Renal pelvis (tissue), 12 donors: Measurements from ENCODE around the gene OR12D3. TPM values are rescaled to one million over a fixed set of nuclear protein-coding genes. Genes with fewer than 3 reads are reported as not detected.
"Not testable (repeated sequence)": the region's sequence is repeated elsewhere in the genome, so short reads cannot be mapped to it uniquely, and the experiment has no call there.

Experiments
- DNase-seq: peaks from one replicate; pipeline ENCODE4 v3.0.0-alpha.2; 2013
- long read RNA-seq, 16 experiments: transcript quantifications; one replicate each; lab custom pipeline, GENCODE V29; 2026
- polyA plus RNA-seq, 3 donors: library from polyadenylated mRNA; unstranded; fragments of 120-200 nt; gene quantifications; one replicate each; pipeline ENCODE4 v1.2.1, GENCODE V29; 2013; ENCODE audit not compliant: insufficient read length in 3 of 3

Gene OR12D3, protein sequence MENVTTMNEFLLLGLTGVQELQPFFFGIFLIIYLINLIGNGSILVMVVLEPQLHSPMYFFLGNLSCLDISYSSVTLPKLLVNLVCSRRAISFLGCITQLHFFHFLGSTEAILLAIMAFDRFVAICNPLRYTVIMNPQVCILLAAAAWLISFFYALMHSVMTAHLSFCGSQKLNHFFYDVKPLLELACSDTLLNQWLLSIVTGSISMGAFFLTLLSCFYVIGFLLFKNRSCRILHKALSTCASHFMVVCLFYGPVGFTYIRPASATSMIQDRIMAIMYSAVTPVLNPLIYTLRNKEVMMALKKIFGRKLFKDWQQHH
- not detected for polyA plus RNA-seq
- long read RNA-seq, donor 1, result 0 reads
- long read RNA-seq, donor 2, result 0 reads
- long read RNA-seq, donor 3, result 0 reads
- long read RNA-seq, donor 4, result 0 reads
- long read RNA-seq, donor 5, result 0 reads
- long read RNA-seq, donor 6, result 0 reads
- long read RNA-seq, donor 7, result 0 reads
- long read RNA-seq, donor 8, result 0 reads
- long read RNA-seq, donor 9, result 0 reads
- long read RNA-seq, donor 10, result 0 reads
- long read RNA-seq, donor 11, partial matches to known transcripts, result 0 of 1 reads
- long read RNA-seq, donor 11, other reads (novel, unspliced or antisense), result 0 of 1 reads
- long read RNA-seq, donor 12, result 0 reads
- long read RNA-seq, donor 13, result 0 reads
- long read RNA-seq, donor 14, result 0 reads
- long read RNA-seq, donor 15, result 0 reads
- long read RNA-seq, donor 16, result 0 reads

DNA sequence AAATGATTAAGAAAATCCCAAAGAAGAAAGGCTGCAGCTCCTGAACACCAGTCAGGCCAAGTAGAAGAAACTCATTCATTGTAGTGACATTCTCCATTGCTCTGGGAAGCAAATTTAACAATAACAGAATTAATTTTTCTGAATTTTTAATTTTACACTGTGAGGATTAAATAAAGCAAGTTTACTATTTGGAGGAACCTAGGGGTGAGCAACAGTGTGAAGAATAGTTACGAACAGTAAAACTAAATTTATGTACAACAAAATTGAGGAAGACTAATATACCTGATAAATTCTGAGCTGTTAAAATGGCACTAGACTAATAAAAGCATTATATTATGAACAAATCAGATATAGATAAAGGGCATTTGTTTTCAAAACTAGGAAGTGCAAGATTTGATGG is at the start of gene OR12D3:
Gene OR12D3, minus strand, starts transcription at position 101 of the 400 bp plus-strand sequence. Its CDS starts 4 bp downstream, at position 97.
- no peak for DNase-seq

DNA sequence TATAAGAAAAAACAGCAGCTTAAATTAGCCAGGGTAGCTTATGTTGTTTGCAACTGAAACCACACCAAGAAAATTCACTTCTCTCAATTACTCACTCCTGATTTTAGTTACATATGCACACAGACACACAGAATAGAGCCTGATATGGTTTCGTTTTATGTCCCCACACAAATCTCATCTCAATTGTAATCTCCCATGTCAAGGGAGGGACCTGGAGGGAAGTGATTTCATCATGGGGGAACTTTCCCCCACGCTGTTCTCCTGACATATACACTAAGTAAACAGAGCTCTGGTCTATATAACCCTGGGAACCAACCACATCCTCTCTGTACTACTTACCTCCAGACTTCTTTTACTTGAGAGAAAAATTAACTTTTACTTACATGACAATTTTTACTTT is 49.5 kb upstream of the OR12D3 start:
- no peak for DNase-seq

DNA sequence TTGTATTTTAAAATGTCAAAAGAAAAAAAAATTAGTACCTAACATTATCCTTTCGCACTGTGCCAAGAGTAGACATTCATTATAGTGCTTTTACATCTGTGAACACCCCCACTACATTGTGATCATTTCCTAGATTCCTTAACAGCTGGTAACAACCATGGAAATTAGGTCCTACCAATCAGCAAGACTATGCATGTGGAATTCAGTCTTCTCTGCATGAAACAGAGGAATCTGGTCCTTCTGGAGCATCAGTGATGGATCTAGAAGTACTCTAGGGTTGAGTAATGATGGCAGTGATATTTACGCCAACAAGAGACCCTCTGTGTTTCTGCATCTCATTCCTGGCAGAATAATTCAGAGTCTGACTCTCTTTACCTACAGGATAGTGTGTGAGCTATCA is 49.1 kb upstream of the OR12D3 start:
- no peak for DNase-seq

DNA sequence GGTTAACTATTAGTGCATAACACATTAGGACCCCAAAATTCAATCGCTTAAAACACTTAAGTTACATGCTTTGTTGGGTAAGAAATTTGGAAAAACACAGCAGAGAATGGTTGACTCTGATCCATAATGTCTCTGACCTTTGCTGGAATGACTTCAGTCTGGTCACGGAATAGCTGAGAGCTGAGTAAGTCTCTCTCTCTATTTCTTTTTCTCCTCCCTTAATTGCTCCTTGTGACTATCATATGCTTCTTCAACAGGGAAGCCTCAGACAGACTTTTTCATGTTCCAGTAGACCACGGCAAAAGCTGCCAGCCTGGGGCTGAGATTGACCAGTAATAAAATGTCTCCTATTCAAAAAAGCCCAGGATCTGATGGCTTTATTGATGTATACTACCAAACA is 44.4 kb upstream of the OR12D3 start:
- no peak for DNase-seq

DNA sequence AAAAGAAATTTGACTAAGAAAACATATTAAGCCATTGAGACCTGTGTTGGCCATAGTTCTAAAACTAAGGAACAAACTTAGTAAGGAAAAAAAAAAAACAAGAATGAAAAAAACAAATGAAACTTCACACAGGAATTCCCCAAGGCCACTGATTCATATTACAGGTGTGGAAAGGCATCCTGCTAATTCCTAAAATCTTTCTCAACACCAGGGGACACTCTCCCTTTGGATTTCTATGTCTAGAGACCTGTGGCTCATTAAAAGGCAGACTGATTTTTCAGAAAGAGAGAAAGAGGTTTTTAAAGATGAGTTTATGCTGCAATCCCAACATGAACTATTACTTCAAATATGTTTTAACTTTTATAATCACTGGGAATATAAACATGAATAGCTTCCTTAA is 39.5 kb upstream of the OR12D3 start, which contains the start of gene OR12D1:
Gene OR12D1, plus strand, starts transcription at position 341 of the 400 bp plus-strand sequence.
- no peak for DNase-seq

DNA sequence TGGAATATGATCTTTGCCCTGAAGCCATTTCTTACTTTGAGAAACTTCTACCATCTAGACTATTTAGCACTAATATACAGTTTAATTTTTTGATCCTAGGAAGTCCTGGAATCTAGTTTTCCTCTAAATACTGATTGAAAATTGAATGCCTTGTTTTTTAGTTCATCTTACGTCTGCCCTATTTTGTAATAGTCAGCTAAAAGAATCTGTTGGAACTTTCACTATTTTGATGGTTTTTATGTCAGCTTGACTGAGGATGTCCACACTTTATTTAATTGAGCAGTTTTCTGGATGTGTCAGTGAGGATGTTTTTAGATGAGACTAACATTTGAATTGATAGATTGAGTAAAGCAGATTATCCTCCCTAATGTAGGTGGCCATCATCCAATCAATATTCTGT is 28.7 kb upstream of the OR12D3 start:
- DNase-seq, result no peak

DNA sequence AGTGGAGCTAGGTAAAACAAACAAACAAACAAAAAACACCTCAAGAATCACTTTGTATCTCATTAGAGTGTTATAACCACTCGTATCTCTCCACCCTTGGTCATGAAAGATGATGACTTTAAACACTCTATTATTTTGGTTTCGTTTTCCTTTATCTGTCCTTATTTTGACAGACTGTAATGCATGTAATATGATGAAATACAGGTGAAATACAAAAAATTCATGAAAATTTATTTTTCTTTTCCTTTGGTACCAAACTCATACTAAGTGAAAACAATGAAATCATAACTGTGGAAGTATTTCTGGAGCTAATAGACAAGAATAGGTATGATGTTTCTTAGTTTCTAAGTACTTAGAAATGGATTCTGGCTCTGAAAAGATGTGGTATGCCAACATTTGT is 24.4 kb upstream of the OR12D3 start:
- DNase-seq, result no peak

DNA sequence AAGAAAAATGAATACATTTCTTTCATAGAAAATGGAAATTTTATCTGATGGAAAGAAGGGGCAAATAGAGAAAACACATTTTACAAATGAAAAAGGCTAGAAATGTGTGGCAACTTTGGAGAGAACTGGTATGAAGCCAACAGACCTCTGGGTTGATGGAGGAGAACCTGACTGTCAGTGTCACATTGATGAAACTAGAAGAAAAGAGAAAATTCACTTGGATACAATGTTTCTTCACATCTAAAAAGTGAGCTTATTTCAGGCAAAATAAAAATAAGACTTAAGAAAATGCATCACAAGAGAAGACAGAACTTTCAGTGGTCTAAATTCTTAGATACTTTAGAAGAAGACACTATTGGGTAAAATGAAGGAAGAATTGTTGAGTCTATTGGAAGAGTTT is 20.2 kb upstream of the OR12D3 start, which contains the start of gene OR12D2:
Gene OR12D2, plus strand, starts transcription at position 301 of the 400 bp plus-strand sequence. CDS start 1,069 bp downstream, outside the sequence.
- no peak for DNase-seq

DNA sequence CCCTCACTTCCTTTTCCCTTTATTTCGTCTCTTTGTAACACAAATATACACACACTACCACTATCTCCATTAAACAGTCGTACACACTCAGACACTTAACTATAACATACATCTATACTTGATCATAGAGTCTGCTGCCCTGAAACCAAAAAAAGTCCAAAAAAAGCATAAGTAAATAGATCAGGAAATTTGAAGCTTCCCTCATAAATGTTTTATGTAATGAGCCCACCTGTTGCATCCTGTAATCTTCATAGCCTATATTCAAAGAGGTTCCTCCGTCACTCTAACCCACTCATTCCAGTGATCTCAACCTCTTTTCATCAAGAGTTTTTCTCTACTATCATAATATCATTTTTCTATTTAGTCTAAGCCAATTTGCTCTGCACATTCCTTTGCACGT is 13.4 kb upstream of the OR12D3 start:
- DNase-seq, result no peak

DNA sequence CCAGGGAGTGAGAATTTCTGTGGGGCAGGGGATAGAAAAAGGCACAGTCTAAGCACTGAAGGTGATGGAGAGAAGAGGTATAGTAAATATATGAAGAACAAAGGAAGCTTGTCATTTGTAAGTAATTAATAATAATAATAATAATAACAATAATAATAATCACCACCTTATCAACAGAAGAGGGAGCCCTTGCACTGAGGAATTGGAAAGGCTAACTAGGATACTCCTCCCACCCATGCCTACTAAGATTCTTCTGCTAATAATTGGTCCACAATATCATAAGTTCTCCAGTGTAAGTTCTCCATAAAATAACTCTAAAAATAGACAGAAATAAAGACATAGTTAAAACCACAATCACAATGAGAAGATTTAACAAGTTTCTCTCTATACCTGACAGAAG is 912 bp upstream of the OR12D3 start:
- no peak for DNase-seq

DNA sequence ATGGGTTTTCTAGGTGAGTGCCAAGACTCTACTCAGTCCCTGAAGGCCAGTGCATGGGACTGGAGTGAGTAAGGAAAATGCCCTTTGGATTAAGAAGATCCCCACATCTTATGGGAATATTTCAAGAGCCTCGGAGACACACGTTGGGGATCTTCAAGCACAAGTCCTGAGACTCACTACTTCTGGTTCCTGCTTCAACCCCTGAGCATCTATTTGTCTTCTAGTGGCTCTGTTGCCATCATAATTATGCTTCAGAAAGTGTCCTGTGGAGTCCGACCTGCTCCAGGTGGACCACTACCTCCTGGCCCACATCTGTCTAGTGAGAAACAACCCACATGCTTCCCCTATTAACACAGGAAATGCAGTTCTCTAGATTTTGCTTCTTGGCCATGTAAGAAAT is 6.3 kb downstream of the OR12D3 start, which contains the start of gene OR5V1:
Gene OR5V1, minus strand, starts transcription at position 101 of the 400 bp plus-strand sequence. CDS start 12,670 bp downstream, outside the sequence.
- no peak for DNase-seq

DNA sequence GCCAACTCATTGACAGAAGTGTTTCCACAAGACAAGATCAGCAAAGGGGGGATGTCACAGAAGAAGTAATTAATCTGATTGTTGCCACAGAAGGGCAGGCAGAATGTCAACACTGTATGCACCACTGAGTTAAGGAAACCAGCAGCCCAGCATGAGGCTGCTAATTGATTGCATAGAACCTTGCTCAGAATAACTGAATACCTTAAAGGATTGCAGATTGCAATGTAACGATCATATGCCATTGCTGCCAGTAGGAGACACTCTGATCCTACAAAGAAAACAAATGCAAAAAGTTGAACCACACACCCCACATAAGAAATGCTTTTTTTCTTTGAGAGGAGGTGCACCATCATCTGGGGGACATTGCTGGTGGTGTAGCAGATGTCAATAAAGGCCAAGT is 19.5 kb downstream of the OR12D3 start:
- DNase-seq, result no peak

DNA sequence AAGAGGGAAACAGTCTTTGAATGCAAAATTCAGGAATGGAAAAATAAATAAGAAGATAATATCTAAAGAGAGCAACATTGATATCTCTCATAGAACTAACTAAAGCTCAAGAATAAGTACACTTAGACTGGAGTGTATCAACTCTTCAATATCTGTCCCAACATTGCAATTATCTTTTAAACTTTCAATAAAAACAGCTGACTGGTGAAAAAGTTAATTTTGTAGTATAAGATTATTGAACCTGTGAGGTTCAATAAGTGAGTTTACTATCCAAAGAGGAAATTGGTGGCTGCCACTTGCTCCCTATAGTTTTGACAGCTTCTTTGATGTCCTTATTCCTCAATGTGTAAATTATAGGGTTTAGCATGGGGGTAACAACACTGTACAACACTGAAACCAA is 20.1 kb downstream of the OR12D3 start:
- no peak for DNase-seq

DNA sequence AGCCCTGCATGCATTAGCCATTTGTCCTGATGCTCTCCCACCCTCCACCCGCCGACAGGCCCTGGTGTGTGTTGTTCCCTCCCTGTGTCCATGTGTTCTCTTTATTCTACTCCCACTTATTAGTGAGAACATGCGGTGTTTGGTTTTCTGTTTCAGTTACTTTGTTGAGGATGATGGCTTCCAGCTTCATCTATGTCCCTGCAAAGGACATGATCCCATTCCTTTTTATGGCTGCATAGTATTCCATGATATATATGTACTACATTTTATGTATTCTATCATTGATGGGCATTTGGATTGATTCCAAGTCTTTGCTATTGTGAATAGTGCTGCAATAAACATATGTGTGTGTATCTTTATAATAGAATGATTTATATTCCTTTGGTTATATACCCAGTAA is 25.7 kb downstream of the OR12D3 start:
- DNase-seq, result not testable (repeated sequence)

DNA sequence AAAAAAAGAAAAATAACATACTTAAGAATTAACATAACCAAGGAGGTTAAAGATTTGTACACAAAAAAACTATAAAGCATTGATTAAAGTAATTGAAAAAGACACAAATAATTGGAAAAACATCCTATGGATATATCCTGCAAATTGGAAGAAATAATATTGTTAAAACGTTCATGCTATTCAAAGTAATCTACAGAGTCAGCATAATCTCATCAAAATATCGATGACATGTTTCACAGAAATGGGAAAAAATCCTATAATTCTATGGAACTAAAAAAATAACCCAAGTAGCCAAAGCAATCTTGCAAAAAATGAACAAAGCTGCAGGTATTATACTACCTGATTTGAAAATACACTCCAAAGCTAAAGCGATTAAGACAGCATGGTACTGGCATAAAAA is 29.7 kb downstream of the OR12D3 start:
- DNase-seq, result no peak

DNA sequence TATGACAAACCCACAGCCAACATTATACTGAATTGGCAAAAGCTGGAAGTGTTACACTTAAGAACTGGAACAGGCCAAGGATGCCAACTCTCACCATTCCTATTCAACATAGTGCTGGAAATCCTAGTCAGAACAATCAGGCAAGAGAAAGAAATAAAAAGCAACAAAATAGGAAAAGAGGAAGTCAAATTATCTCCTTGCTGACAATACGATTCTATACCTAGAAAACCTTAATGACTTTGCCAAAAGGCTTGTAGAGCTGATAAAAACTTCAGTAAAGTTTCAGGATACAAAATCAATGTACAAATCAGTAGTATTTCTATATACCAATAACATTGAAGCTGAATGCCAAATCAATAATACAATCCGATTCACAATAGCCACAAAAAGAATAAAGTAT is 38.8 kb downstream of the OR12D3 start:
- DNase-seq, result no peak

DNA sequence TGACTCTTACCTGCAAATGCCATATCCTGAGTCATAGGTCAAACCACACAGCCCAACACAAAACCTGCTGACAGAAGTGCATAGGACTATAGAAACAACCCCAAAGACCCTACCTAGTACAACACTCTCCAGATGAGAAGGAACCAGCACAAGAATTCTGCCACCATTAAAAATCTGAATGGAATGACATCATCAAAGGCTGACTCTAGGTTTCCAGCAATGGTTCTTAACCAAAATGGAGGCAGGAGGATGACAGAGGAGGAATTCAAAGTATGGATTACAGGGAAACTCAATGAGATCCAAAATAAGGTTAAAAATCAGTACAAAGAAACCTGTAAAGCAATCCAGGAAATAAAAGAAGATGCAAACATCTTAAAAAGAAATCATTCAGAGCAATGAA is 42.4 kb downstream of the OR12D3 start:
- DNase-seq, result no peak

DNA sequence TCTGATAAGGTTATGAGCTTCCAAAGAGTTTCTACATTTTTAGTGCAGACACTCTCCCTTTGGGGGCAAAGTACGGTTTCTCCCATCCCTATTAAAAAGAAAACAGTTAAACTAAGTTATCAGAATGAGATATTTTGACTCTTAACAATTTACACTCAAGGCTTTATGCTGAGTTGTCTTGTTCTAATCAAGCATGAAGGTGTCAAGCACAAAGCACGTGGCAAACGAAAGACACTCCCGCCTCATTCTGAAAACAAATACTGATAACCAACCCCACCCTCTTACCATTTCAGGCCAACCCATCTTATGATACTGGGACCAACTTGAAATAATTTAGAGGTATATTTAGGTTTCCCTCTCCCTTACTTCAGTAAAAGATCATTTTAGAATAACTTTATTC is 49.3 kb downstream of the OR12D3 start:
- no peak for DNase-seq

Other genes with a start within 250 kb of the OR12D3 start
- not detected for gene OR2J2, start 204.4 kb downstream of the OR12D3 start, polyA plus RNA-seq
- gene OR14J1, start 73.6 kb downstream of the OR12D3 start, polyA plus RNA-seq, result under 1 TPM; 0.04 to 0.13 (median 0.05) TPM
- gene OR5V1, start 6.4 kb downstream of the OR12D3 start, polyA plus RNA-seq, result not detected
- not detected for gene OR12D2, start 20.3 kb upstream of the OR12D3 start, polyA plus RNA-seq
- gene OR12D1, start 39.6 kb upstream of the OR12D3 start, polyA plus RNA-seq, result not detected
- gene OR10C1, start 64.0 kb upstream of the OR12D3 start, polyA plus RNA-seq, result not detected
- gene OR11A1, start 81.8 kb upstream of the OR12D3 start, polyA plus RNA-seq, result not detected
- not detected for gene OR2H1, start 81.9 kb upstream of the OR12D3 start, polyA plus RNA-seq
- not detected for gene MAS1L, start 112.7 kb upstream of the OR12D3 start, polyA plus RNA-seq
- gene UBD, start 184.4 kb upstream of the OR12D3 start, polyA plus RNA-seq, result 1 to 10 TPM in 1 of 3 donors, under 1 TPM in 2; 0.69 to 1.1 (median 0.70) TPM
- gene OR2H2, start 209.8 kb upstream of the OR12D3 start, polyA plus RNA-seq, result under 1 TPM; 0.13 to 0.22 (median 0.16) TPM